Hematopoietic multipotent progenitor cell (in vitro differentiated cells): ENCODE results near the gene FOXF1. TPM values are rescaled to one million over a fixed set of nuclear protein-coding genes. Genes with fewer than 3 reads are reported as not detected.

Experiments
- DNase-seq, 3 donors: peaks; one replicate each; pipeline ENCODE4 v3.0.0-alpha.2; 2011 to 2015; ENCODE audit warnings: low read depth in 2 of 3, low spot score in 2 of 3
- total RNA-seq: library from RNA; depleted of rRNA; stranded (reverse); fragments of >200 nt; gene quantifications from one replicate; pipeline ENCODE4 v1.2.3, GENCODE V29; 2012

The FOXF1 gene
- total RNA-seq, 1 donor, result under 0.01 TPM

GRCh38 chr16:86503830-86504229 lies 6.5 kb upstream of the FOXF1 start:
- DNase-seq, result no peak

- DNase-seq, result no peak
Measured at GRCh38 chr16:86504315-86505184, 5.8 kb upstream of the FOXF1 start.

GRCh38 chr16:86505185-86505898 lies 5.0 kb upstream of the FOXF1 start:
- DNase-seq, result no peak

- DNase-seq, result no peak
Measured at GRCh38 chr16:86505899-86506864, 4.1 kb upstream of the FOXF1 start.

- no peak for DNase-seq
Measured at GRCh38 chr16:86507173-86508027, 2.9 kb upstream of the FOXF1 start.

DNA sequence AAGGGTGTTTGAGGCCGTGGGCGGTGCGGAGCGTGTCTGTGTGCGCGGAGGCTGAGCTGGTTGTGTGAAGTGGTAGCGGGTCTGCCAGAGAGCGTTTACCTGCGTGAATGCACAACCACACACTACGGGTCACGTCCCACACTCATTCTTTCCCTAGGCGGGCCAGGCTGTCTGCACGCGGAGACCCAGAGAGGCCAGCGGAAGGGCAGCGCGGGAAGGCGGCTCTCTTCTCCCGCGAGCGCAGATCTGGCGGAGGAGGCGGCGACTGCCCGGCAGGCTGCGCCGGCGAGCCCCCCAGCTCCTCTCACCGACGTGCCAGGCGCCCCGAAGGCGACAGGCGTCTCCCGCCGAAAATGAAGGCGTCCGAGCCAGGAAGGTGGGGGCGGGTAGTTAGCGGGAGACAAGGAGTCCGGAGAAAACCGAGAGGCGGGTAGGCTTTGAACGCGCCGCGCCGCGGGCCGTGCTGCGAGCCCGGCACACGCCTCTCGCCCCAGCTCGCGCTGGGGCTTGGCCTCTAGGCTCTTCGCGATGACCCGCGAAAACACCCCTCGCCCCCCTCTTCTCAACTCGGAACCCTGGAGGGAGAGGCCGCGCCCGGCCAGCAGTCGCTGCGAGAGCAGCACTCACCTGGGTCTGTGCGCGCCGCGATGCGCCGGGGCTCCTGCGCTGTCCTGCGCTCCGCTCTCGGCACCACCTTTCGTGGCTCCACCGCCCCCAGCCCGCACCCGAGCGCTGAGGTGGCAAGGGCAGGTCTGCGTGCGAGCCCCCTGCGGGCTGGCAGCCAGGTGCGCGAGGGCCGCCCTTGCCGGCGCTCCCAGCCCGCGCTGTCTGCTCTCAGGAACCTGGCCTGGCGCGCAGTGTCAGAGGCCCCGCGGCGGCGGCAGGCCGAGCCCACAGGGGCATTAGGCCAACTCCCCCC lies 2.0 kb upstream of the FOXF1 start:
- no peak for DNase-seq

DNA sequence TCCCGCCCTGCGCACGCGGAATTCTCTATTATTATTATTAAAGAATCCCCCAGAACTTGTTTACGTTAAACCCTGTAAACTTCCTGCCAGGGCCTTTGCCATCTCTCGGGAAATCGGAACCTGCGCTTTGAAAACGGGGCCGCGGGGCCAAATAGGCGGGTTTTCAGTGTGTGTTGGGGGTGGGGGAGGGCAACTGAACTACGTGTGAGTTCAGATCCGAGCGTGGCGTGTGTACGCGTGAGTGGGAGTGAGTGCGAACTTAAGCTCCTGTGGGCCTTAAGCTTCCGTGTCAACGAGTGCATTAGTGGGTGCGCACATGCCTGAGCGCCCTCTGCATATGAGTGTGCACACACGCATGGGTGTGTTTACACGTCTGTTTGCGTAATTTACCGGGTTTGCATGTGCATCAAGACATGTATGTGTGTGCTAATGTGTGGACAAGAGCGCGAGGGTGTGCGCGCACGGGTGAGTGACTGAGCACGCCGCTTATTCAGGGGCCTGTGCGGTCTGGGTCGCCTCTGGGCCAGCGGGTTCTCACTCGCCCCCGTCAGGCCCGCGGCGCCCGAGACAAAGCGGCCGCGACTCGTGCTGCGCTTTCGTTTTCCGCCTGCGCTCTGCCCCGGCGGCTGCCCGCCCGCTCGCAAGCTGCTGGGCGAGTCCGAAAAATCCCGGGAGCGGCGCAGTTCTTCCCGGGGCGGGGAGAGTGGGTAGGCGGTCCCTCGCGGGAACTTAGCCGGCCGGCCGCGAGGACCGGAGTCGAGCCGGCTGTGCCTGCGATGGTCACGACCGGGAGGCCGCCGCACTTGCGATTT lies 1.2 kb upstream of the FOXF1 start:
- peak in 1 of 3 donors; percentile 48 for DNase-seq

DNA sequence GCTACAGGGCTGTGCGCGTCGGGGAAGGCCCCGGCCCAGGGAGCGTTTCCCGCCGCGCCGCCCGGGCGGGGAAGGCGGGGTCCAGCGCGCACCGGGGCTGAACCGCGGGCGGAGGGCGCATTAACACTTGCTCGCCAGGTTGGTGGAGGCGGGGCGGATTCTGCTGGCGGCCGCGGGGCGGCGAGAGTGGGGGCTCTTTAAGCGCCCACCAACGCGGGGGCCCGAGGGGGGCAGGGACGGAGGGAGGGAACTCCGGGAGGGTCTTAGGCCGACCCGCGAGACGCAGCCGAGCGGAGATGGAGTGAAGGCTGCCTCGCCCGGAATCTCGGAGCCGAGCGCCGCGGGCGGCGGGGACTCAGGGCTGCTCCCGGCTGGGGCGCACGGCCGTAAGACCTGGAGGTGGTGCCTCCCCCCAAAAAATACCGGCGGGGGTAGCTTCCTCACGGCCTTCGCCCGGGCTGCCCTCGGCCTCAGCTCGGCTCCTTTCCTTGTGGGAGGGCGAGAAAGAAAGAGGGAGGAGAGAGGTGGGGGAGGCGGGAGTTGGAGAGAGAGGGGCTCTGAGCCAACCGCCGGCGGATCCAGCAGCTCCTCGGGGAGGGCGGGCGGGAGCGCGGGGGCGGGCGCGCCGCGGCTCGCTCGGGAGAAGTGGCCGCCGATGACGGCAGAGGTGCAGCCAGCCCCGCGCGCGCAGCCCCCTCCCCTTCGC lies 415 bp upstream of the FOXF1 start:
- no peak for DNase-seq

- no peak for DNase-seq
Measured at GRCh38 chr16:86511317-86512161, 1.2 kb downstream of the FOXF1 start.

DNA sequence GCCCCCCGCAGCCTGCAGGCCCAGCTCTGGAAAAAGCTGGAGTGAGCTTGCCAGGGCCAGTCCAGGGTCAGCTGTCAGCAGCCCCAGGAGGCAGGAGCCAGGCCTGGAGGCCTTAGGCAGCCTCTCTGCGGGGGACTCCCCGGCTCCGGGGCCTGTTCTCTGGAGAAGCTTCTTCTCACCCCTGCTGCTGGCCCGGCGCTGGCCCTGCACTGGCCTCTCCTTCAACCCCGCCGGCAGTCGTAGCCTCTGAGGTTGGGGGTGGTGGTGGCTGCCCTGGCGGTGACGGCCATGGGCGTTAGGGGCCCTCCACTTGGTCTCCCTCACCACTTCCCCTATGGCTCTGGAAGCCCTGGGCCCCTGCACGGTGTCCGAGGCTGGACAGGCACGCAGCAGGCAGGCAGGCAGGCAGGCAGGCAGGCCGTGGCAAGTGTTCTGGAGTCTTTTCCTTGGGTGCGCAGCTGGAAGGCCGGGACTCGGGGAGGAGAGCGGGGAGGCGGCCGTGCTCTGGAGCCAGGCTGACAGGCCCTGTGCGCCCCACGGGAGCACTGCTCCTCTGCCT lies 2.1 kb downstream of the FOXF1 start:
- DNase-seq, result no peak

DNA sequence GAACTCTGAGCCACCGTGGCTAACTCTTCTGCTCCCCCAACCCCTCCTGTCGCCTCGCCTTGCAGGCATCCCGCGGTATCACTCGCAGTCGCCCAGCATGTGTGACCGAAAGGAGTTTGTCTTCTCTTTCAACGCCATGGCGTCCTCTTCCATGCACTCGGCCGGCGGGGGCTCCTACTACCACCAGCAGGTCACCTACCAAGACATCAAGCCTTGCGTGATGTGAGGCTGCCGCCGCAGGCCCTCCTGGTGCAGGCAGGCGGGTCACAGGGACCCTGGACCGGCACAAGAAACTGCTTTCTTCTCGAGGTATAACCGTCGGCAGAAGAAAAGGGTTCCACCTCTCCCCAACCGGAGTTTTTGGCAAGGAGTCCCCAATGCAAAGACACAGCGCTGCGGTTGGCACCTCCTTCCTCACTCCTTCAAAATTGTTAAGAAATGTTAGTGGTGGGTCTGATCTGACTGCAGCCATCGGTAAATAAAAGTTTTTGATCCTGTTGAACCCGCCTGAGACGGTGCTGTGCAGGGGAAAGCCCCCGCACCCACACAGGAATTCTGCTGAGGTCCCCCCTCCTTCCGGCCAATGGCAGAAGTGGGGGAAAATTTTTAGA lies 2.6 kb downstream of the FOXF1 start:
- DNase-seq, result no peak

DNA sequence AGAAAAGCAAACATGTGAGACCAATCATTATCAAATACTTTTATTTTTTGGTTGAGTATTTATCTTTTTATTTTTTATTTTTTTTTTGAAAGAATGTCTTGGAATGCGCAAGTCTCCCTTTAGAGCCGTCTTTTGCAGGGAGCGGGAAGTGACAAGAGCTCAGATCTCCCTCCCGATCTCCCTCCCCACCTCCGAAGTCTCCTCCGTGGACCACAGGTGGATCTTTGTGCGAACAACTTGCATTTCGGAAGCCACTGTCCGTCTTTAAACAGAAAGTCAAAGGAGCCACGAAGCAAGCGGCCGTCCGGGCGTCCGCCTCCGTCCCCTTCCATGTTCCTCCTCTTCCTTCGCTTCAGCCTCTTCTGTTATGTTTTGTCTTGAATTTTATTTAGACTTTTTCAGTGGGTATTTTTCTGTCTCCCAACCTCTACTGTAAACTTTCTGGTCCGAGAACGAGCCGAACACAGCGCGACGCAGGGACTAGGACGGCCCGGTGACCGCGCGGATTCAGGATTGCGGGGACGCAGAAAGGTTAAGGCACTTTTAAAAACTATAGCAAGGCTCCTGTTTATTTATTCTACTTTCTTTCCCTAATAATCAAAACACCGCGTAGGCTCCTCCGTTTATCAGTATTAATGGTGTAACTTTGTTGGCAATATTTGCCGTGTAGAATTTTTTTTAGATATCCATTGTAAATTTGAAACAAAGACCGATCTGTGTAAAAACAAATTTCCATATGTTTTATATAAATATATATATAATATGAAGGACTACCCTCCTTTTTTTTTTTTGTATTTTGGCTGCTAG lies 3.3 kb downstream of the FOXF1 start:
- no peak for DNase-seq

DNA sequence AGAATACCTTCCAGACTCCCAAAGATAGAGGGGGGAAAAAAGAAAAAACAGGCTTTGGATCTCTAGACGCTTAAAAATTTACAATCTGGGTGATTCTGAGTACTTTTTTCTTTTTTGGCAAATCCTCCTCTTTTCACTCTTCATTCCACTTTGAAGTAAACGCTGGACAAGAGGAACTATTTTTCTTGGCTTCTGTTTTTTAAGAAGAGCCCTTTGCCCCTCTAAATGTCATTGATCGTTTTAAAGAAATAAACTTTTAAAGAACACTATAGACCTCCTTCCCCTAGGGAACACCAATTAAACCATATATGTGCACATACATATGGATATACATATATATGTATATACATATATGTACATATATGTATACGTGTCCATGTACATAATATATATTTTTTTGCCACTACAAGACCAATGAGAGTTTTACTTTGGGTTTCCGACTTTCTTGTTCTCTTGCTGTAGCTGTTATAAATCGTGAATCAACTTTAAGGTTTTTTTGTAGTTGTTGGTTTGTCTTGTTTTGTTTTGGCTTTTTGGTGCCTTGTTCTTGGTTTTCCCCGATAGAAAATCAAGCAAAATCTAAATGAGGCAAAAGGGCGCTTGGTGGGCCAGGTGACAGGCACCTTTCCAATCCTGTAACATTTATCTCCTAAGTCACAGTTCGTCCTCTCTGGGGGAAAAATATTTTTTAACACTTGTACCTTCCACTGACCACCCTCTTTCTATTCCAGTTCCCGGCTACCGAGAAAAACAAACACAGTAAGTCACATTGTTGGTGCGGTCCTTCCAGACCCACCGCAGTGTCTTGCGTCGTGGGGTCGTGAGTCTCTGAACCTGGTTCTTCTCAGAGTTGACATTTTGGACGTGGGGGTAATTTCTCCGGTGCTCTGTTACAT lies 4.4 kb downstream of the FOXF1 start:
- no peak for DNase-seq

DNA sequence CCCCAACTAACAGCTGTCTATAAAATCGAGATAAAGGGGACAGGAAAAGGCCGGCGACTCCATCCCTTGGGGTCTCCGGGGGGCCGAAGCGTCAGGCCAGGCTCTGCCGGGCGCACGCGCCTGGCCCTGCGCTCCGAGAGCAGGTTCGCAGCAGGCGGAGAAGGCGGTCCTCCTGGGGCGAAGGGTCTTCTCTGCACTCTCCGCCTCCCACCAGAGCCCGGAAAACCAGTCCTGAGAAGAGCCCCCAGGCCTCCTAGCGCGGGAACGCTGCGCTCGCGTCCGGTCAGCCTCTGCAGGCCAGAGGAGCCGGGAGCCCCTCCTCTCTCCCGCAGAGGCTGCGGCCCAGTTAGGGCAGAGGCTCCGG lies 5.1 kb downstream of the FOXF1 start:
- no peak for DNase-seq
